SK-N-SH (cell line): ENCODE data around the gene BRD2.

Experiments
- CHD2 ChIP-seq: fragments of 150-350 bp; IDR thresholded peaks from 2 replicates; pipeline ENCODE4 v1.6.1; 2018; ENCODE audit warnings: low read length; ENCODE audit not compliant: partially characterized antibody
- CTCF ChIP-seq: fragments of 200-600 bp; sonication (generic); IDR thresholded peaks from 2 replicates; pipeline ENCODE4 v1.6.1; 2017; ENCODE audit warnings: antibody characterized with exemption, mild to moderate bottlenecking, moderate library complexity
- NRF1 ChIP-seq: IDR thresholded peaks from 2 replicates; pipeline ENCODE4 v1.6.1; 2012; ENCODE audit warnings: low read depth, mild to moderate bottlenecking, low read length
- POLR2AphosphoS5 ChIP-seq: IDR thresholded peaks from 2 replicates; pipeline ENCODE4 v1.6.1; 2012; ENCODE audit warnings: low read depth, low read length
- RAD21 ChIP-seq: IDR thresholded peaks from 2 replicates; pipeline ENCODE4 v1.6.1; 2012; ENCODE audit warnings: mild to moderate bottlenecking, low read length
- RXRA ChIP-seq: IDR thresholded peaks from 2 replicates; pipeline ENCODE4 v1.4.0; 2012; ENCODE audit warnings: low read depth, mild to moderate bottlenecking, borderline replicate concordance
- SMC3 ChIP-seq: IDR thresholded peaks from 2 replicates; pipeline ENCODE4 v1.6.1; 2012; ENCODE audit warnings: low read depth, low read length, improper control_type of control experiment
- TCF12 ChIP-seq: IDR thresholded peaks from 2 replicates; pipeline ENCODE4 v1.4.0; 2012

GRCh38 chr6:32932132-32932868 lies 36.1 kb upstream of the BRD2 start:
- TF ChIP-seq CTCF (no peak), RXRA (no peak), POLR2AphosphoS5 (no peak), TCF12 (no peak), SMC3 (no peak), CHD2 (no peak), NRF1 (no peak), RAD21 (no peak)
